Activated gamma-delta T cell treated with anti-CD3 and anti-CD28 coated beads, Interleukin-2, amount 50 U/mL, for 16 hours (primary cell): Measurements from ENCODE around the gene GLIS1.
"Not testable (repeated sequence)": the region's sequence is repeated elsewhere in the genome, so short reads cannot be mapped to it uniquely, and the experiment has no call there.

ENCODE experiments used
- DNase-seq: peaks from one replicate; pipeline ENCODE4 v3.0.0-alpha.2; 2020; ENCODE audit warnings: low read depth

GLIS1 gene

GRCh38 chr1:53561503-53562105 is 177.4 kb downstream of the GLIS1 start:
- no peak for DNase-seq

- no peak for DNase-seq
Observed at GRCh38 chr1:53560581-53561502, 178.1 kb downstream of the GLIS1 start.

GRCh38 chr1:53559854-53560580 is 178.9 kb downstream of the GLIS1 start:
- DNase-seq: no peak

- DNase-seq: no peak
Observed at GRCh38 chr1:53559391-53559815, 179.6 kb downstream of the GLIS1 start.

- DNase-seq: no peak
Observed at GRCh38 chr1:53558739-53559315, 180.1 kb downstream of the GLIS1 start.

GRCh38 chr1:53557830-53558738 is 180.9 kb downstream of the GLIS1 start:
- DNase-seq: no peak

- DNase-seq: no peak
Observed at GRCh38 chr1:53557369-53557768, 181.6 kb downstream of the GLIS1 start.

- DNase-seq: no peak
Observed at GRCh38 chr1:53556657-53557227, 182.2 kb downstream of the GLIS1 start.

- DNase-seq: not testable (repeated sequence)
Observed at GRCh38 chr1:53555620-53556326, 183.2 kb downstream of the GLIS1 start.

GRCh38 chr1:53554592-53555305 is 184.2 kb downstream of the GLIS1 start:
- DNase-seq: no peak

GRCh38 chr1:53553734-53554509 is 185.0 kb downstream of the GLIS1 start:
- no peak for DNase-seq

- DNase-seq: no peak
Observed at GRCh38 chr1:53552981-53553733, 185.8 kb downstream of the GLIS1 start.

- DNase-seq: no peak
Observed at GRCh38 chr1:53552146-53552861, 186.7 kb downstream of the GLIS1 start.

- DNase-seq: no peak
Observed at GRCh38 chr1:53551428-53551995, 187.5 kb downstream of the GLIS1 start.

- no peak for DNase-seq
Observed at GRCh38 chr1:53550201-53550741, 188.7 kb downstream of the GLIS1 start.

GRCh38 chr1:53549781-53550180 is 189.2 kb downstream of the GLIS1 start:
- DNase-seq: no peak

GRCh38 chr1:53549287-53549686 is 189.7 kb downstream of the GLIS1 start:
- no peak for DNase-seq
